Ovary (tissue), 9 donors: ENCODE data around the gene RRP8. TPM values are rescaled to one million over a fixed set of nuclear protein-coding genes. Genes with fewer than 3 reads are reported as not detected.

Source experiments
- DNase-seq, 5 donors: peaks; one replicate each; pipeline ENCODE4 v3.0.0-alpha.2; 2019 to 2020
- H3K27ac ChIP-seq, 2 donors: fragments of 200-600 bp; one replicate each; pipeline versions ENCODE4 v1.5.1 to v1.8.0; 2019 to 2022
- H3K27me3 ChIP-seq: fragments of 200-600 bp; one replicate; pipeline ENCODE4 v1.8.0; 2022
- H3K36me3 ChIP-seq: fragments of 200-600 bp; sonication (generic); one replicate; pipeline ENCODE4 v1.5.1; 2019
- H3K4me1 ChIP-seq: one replicate; pipeline ENCODE4 v1.8.1; 2013; ENCODE audit warnings: mild to moderate bottlenecking, moderate library complexity; ENCODE audit not compliant: insufficient read depth
- H3K4me3 ChIP-seq: fragments of 200-600 bp; sonication (generic); one replicate; pipeline ENCODE4 v1.5.1; 2017
- H3K9me3 ChIP-seq, 2 donors: fragments of 200-600 bp in 1 of 2; sonication (generic) in 1 of 2; one replicate each; pipeline versions ENCODE4 v1.5.1 to v1.8.1; 2013 to 2019; ENCODE audit warnings: mild to moderate bottlenecking in 1 of 2, moderate library complexity in 1 of 2
- EP300 ChIP-seq: sonication (generic); formaldehyde crosslinking; IDR thresholded peaks from one replicate; pipeline ENCODE4 v1.6.1; 2017; ENCODE audit warnings: antibody characterized with exemption
- POLR2A ChIP-seq: fragments of 450-650 bp; IDR thresholded peaks from one replicate; pipeline ENCODE4 v1.6.1; 2017; ENCODE audit warnings: antibody characterized with exemption, mild to moderate bottlenecking, moderate library complexity
- WGBS, 3 donors: extraction: QIAGEN DNeasy Blood & Tissue Kit in 1 of 3; methylation state at CpG; one replicate each; pipeline versions ENCODE4 v1.1.5 to v1.1.7; 2013 to 2017; 5-methylcytosine and 5-hydroxymethylcytosine counted together
- intact Hi-C, 4 donors: fragments of 100-400 bp; cut with DNase I; formaldehyde crosslinking; loops; one replicate each; pipeline versions ENCODE4 v1.11.0 to v1.15.1; 2022 to 2023
- polyA plus RNA-seq, 2 donors: library from polyadenylated mRNA; stranded (reverse); fragments of 200-250 nt in 1 of 2; fragments of 350-450 nt in 1 of 2; fragmentation: Illumina TruSeq in 1 of 2; extraction: RNeasy Lipid Tissue Mini Kit (QIAGEN cat#74804) in 1 of 2; gene quantifications; one replicate each; pipeline ENCODE4 v1.2.3, GENCODE V29; 2013 to 2014
- total RNA-seq, 7 donors: library from RNA; depleted of rRNA in 2 of 7; stranded (reverse); fragments of >200 nt in 2 of 7; fragmentation: NEBNext Ultra II Directional in 3 of 7; extraction: Animal tissue kit (Norgen Biotek cat#: 25700) in 3 of 7; gene quantifications; one replicate each; pipeline versions ENCODE4 v1.1.0 to v1.2.4, GENCODE V29; 2016 to 2023
- TF ChIP-seq, protein P1 (sequence below), 3 donors: fragments of 450-650 bp in 2 of 3; fragments of 200-600 bp in 1 of 3; IDR thresholded peaks; one replicate each; pipeline versions ENCODE4 v1.5.1 to v1.8.0; 2016 to 2022; ENCODE audit warnings: antibody characterized with exemption in 3 of 3, mild to moderate bottlenecking in 1 of 3
- donor health status: DM: no; HTN: no; CAD: no; lungs with moderate emphysema.
- donor health status: DM: no; HTN: no; CAD: no.
- donor health status: Bipolar disorder and iron deficiency.
- donor health status: DM: yes; HTN: yes; CAD: no.
- donor health status: DM: no; HTN: no; CAD: no.
- donor health status: DM: yes; HTN: yes; CAD: no.

Gene RRP8
- total and polyA plus RNA-seq, 9 donors, result 8.2 to 32.7 (median 17.1) TPM

DNA sequence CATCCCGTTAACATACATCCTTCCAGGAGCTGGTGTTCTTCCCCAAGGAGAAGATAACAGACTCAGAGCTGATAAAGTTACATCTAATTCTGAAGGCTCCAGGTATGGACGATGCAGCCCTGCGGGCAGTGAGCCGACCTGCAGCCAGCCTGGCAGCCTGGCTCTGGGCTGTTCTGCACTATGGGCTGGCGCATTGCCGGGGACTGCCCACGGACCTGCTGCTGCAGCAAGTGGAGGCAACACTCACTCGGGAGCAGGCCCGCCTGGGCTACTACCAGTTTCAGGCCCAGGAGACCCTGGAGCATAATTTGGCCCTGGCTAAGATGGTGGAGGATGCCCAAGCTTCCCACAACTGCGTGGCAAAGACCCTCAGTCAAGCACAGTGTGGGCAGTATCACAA is 39.7 kb downstream of the RRP8 start:
- intact Hi-C loops, result no loop called here
- Histone ChIP-seq H3K27me3 (no peaks in the 10 kb centered on the region), H3K27ac (no peak overlapping the region), H3K36me3 (no peaks in the 10 kb centered on the region), H3K4me1 (peaks cover 2% of the 10 kb centered on the region), H3K4me3 (no peak overlapping the region), H3K9me3 (no peaks in the 10 kb centered on the region)
- WGBS, 3 donors, result 77 to 82% (median 77%) methylated on average over 10 of the region's 10 CpGs
- no peak for TF ChIP-seq EP300
- TF ChIP-seq, protein P1, sequence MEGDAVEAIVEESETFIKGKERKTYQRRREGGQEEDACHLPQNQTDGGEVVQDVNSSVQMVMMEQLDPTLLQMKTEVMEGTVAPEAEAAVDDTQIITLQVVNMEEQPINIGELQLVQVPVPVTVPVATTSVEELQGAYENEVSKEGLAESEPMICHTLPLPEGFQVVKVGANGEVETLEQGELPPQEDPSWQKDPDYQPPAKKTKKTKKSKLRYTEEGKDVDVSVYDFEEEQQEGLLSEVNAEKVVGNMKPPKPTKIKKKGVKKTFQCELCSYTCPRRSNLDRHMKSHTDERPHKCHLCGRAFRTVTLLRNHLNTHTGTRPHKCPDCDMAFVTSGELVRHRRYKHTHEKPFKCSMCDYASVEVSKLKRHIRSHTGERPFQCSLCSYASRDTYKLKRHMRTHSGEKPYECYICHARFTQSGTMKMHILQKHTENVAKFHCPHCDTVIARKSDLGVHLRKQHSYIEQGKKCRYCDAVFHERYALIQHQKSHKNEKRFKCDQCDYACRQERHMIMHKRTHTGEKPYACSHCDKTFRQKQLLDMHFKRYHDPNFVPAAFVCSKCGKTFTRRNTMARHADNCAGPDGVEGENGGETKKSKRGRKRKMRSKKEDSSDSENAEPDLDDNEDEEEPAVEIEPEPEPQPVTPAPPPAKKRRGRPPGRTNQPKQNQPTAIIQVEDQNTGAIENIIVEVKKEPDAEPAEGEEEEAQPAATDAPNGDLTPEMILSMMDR (IDR thresholded peaks at IDR 0.05), result no peak
- no peak for TF ChIP-seq POLR2A
- no peak for DNase-seq

DNA sequence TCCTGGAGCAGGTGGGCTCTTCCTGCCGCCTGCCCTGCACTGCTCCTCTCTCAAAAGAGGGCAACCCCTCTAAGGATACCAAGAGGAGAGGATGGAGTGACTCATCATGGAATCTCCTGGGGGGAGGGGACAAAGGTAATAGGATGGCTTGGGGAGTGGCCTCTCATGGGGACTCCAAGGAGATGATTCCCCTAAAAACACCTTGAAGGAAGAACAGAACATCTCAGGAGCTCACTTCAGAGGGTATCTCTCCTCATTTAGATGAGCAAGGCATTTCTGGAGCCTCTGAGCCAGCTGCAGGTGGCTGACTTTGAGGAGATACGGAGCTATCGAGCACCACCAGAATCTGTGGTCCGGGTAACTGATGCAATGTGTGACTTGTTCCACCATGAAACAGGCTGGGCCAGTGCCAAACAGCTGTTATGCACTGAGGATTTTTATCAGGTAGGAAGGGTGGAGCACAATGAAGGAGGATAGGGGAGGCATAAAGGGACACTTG is 40.2 kb downstream of the RRP8 start:
- H3K4me3 ChIP-seq, result no peak overlapping the region
- H3K4me1 ChIP-seq, result no peaks in the 10 kb centered on the region
- TF ChIP-seq EP300, result no peak
- no peak overlapping the region for H3K27ac ChIP-seq
- H3K9me3 ChIP-seq, result no peaks in the 10 kb centered on the region
- no peaks in the 10 kb centered on the region for H3K36me3 ChIP-seq
- intact Hi-C loops, result no loop called here
- no peak for DNase-seq
- H3K27me3 ChIP-seq, result no peaks in the 10 kb centered on the region
- 88 to 93% (median 89%) methylated on average over 4 of the region's 4 CpGs for WGBS, 3 donors

DNA sequence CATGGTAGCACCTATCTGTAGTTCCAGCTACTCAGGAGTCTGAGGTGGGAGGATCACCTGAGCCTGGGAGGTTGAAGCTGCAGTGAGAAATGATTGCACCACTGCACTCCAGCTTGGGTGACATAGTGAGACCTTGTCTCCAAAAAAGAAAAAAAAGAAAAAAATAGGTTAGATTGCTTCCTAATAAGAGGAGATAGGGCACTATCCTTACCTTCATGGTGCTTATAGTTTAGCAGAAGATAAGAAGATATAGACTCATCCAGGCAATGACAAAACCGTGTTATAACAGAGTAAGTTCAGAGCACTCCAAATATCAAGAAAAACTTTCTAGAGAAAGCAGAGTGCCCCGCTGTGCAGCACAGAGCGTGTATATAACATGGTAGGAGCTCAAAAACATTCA is 42.1 kb downstream of the RRP8 start:
- Histone ChIP-seq H3K4me1 (no peaks in the 10 kb centered on the region), H3K27ac (no peak overlapping the region), H3K27me3 (no peaks in the 10 kb centered on the region), H3K36me3 (no peaks in the 10 kb centered on the region), H3K4me3 (no peak overlapping the region), H3K9me3 (no peaks in the 10 kb centered on the region)
- intact Hi-C loops, result no loop called here
- WGBS, 3 donors, result 95 to 98% (median 97%) methylated on average over 3 of the region's 3 CpGs
- TF ChIP-seq EP300 (no peak), POLR2A (no peak)
- TF ChIP-seq, protein P1 (IDR thresholded peaks at IDR 0.05), result no peak
- no peak for DNase-seq

DNA sequence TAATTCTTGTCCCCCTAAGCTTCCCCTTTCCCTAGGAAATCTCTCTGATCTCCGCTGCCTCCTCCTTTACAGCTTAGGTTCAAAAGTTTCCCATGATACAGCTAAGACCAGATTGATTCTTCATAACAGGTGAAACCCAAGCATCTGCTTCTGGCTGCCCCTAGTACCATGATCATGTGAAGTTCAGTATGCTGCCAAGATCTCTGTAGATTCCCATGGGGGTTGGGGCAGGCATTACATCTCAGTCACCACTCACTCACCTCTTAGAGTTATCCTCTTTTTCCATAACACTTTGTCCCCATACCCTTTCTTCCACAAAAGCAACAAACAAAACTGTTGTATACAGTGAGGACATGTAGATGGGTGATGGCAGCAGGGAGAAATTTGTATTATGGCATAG is 44.0 kb downstream of the RRP8 start:
- no peak for DNase-seq
- 100% methylated on average over 1 of the region's 1 CpG for WGBS, 3 donors
- no peaks in the 10 kb centered on the region for H3K36me3 ChIP-seq
- no peaks in the 10 kb centered on the region for H3K4me1 ChIP-seq
- intact Hi-C loops, result no loop called here
- H3K27me3 ChIP-seq, result no peaks in the 10 kb centered on the region
- H3K4me3 ChIP-seq, result no peak overlapping the region
- H3K9me3 ChIP-seq, result no peaks in the 10 kb centered on the region
- TF ChIP-seq POLR2A (no peak), EP300 (no peak)
- TF ChIP-seq, protein P1 (IDR thresholded peaks at IDR 0.05), result no peak
- no peak overlapping the region for H3K27ac ChIP-seq

DNA sequence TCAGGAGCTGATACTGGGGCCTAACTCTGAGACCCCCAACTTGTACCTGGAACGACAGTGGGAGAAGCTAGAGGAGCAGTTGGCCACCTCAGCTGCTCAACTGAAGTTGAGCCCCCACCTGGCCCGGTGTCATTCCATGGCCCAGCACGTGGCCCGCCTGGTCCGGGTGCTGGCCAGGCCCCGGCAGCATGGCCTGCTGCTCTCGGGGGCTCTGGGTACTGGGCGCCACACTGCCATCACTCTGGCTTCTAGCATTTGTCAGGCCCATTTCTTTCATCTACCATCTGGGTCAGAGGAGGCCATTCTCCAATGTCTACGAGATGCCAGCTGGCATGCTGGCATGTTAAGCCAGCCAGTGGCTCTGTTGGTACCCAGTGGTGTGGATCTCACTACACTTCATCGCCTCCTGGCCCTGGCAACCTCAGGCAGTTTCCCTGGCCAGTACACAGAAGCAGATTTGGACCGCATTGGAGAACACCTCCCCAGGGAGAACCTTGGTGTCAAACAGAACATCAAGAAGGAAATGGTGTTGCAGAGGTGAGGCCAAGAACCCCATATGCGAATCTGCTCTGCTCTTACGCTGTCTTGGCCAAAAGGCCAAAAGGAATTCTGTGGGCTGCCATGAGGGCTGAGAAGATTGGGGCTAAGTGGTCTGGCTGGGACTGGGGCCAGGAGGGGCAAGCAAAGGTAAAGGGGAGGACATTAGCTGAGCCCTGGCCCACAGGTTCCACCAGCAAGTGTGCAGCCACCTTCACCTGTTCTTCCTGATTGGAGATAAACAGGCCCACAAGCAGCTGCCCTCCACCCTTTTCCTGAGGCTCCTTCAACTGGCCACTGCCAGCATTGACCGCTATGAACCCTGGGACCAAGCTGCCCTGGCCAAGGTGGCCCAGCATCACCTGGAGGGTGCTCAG is 45.4 kb downstream of the RRP8 start:
- TF ChIP-seq, protein P1 (IDR thresholded peaks at IDR 0.05), result no peak
- TF ChIP-seq POLR2A (no peak), EP300 (no peak)
- Histone ChIP-seq H3K9me3 (no peaks in the 10 kb centered on the region), H3K4me1 (no peaks in the 10 kb centered on the region), H3K4me3 (no peak overlapping the region), H3K27ac (no peak overlapping the region), H3K27me3 (no peaks in the 10 kb centered on the region), H3K36me3 (no peaks in the 10 kb centered on the region)
- no peak for DNase-seq
- WGBS, 3 donors, result 96 to 98% (median 97%) methylated on average over 13 to 14 of the region's 14 CpGs
- intact Hi-C loops, result no loop called here
